Activated naive CD4-positive, alpha-beta T cell treated with anti-CD3 and anti-CD28 coated beads, Interleukin-2, amount 50 U/mL, for 72 hours (primary cell): Measurements from ENCODE around the gene C2orf49. TPM values are rescaled to one million over a fixed set of nuclear protein-coding genes. Genes with fewer than 3 reads are reported as not detected.

ENCODE experiments used
- ATAC-seq, 2 donors: fragments of 150-1000 bp; cut with Tn5 transposase; 2 replicates each; pipeline ENCODE4 v1.10.0; 2021; ENCODE audit warnings: mild to moderate bottlenecking in 2 of 2, moderate library complexity in 2 of 2
- DNase-seq, 2 donors: peaks; one replicate each; pipeline ENCODE4 v3.0.0; 2021 to 2022; ENCODE audit warnings: low spot score in 2 of 2
- H3K27ac Mint-ChIP-seq, 2 donors: one replicate each; pipeline ENCODE4 v1.8.0; 2022; ENCODE audit warnings: mild to moderate bottlenecking in 2 of 2, mixed read lengths in 2 of 2
- H3K36me3 Mint-ChIP-seq, 2 donors: one replicate each; pipeline ENCODE4 v1.8.0; 2022; ENCODE audit warnings: mixed read lengths in 2 of 2
- H3K9me3 Mint-ChIP-seq, 2 donors: one replicate each; pipeline ENCODE4 v1.8.0; 2022; ENCODE audit warnings: mixed read lengths in 2 of 2
- total RNA-seq, 2 donors: library from RNA; stranded (reverse); gene quantifications; one replicate each; pipeline ENCODE4 v1.2.3, GENCODE V29; 2022

The C2orf49 gene
- 10 to 100 TPM; 24.1 to 25.0 TPM for total RNA-seq

DNA sequence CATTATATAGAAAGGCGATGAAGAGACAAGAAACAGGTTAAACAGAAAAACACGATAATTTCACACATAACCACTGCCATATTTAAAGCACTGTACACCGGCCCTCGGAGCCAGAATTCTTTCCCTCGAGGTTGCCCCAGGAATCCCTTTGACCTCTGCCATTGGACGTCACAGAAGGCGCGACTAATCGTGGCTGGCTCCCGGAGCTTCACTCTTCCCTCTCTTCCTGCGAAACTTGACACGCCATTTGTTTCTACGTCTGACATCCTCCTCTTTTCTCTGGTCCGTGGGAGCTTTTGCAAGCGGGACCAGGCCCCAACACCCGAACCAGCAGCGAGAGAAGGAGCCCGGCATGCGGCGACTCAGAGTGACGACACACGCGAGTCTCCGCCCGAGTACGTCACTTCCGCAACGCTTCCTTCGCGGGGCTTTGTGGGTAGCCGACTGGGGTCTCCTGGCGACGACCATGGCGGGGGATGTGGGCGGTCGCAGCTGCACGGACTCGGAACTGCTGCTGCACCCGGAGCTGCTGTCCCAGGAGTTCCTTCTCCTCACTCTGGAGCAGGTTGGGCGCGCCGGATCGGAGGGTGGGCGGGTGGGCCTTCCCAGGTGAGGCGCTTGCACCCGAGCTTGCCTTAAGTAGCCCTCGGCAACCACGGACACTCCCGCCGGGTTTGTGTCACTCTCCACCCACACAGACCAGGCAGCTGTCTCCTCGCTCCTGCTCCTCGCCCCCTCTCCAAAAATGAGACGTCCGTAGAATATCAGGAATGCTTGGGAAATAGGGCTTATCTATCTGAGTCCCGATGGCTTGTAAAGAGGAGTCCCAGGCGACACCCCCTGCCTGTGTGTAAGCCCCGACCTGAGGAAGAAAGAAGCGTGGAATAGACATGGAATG lies at the start of gene C2orf49:
Gene C2orf49, plus strand, starts transcription at position 419 of the 898 bp plus-strand sequence. Its CDS starts 48 bp downstream, at position 467.
- H3K36me3 Mint-ChIP-seq: peaks cover 5 to 15% of the 10 kb centered on the region in 2 donors
- H3K9me3 Mint-ChIP-seq: no peaks in the 10 kb centered on the region
- peak; percentile 95 to 98 for ATAC-seq
- peak within 1 kb of the TSS; percentile 92 to 100 for H3K27ac Mint-ChIP-seq
- peak; percentile 80 to 90 for DNase-seq

DNA sequence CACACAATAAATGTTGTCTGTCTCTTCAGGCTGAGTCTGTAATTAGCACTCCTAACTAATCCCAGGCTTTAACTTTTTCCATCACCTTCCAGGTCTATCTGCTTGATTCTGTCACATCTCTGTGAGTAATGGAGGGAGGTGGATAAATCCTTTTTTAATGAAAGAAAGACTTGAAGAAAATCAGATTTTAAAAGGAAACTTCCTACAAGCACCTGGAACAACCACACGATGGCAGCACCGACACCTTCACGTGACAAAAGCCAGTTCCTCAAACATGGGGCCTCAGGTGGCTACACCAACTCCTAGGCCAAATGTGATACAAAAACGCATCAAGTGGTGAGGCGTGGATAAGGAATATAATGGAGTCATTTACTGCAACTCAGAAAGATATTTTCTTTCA lies 49.6 kb upstream of the C2orf49 start:
- Mint-ChIP-seq H3K36me3 (peaks cover 14 to 27% of the 10 kb centered on the region in 2 donors), H3K27ac (peak overlapping the region in 1 of 2 donors; percentile 25), H3K9me3 (no peaks in the 10 kb centered on the region)
- ATAC-seq (no peak), DNase-seq (peak in 1 of 2 donors; percentile 15)

DNA sequence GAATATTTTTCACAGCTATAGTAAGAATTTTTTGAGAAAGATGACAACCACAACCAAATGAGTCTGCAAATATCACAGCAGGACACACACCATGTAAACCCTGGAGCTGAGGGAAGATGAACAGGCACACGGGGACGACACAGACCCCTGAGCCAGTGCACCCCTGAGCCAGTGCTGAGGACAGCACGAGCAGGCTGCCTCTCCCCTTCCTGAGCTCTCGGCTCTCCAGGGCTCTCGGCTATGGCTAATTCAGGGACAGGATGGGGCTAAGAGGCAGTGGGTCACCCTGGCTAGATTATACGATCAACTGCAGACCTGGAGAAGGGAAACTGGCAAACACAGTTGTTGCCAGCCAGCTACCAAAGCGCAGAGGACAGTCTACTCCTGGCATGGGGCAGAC lies 49.2 kb upstream of the C2orf49 start:
- Mint-ChIP-seq H3K9me3 (no peaks in the 10 kb centered on the region), H3K27ac (peak overlapping the region in 1 of 2 donors; percentile 25), H3K36me3 (peaks cover 14 to 27% of the 10 kb centered on the region in 2 donors)
- ATAC-seq (no peak), DNase-seq (no peak)

- Mint-ChIP-seq H3K27ac (peak overlapping the region in 1 of 2 donors; percentile 65), H3K9me3 (no peaks in the 10 kb centered on the region), H3K36me3 (peaks cover 6 to 21% of the 10 kb centered on the region in 2 donors)
- DNase-seq (no peak), ATAC-seq (peak in 1 of 2 donors; percentile 18)
Measured at GRCh38 chr2:105290981-105291660, 46.2 kb upstream of the C2orf49 start.

DNA sequence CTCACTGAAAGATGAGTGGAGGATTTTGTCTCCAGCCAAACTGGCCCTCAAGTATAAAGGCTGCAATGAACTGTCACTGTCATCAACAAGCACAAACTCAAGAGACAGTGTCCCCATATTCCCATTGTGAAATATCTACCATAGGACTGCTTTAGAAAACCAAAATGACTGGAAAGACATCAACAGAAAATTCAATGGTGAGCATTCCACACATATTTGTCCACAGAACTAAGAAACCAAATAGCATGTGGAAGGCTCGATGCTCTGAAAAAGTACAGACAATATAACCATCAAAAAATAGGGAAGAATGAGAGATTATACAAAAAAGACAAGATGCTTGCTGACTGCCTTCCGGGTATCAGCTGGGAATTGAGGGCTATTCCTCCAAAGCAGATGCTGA lies 45.4 kb upstream of the C2orf49 start:
- ATAC-seq (no peak), DNase-seq (no peak)
- Mint-ChIP-seq H3K9me3 (no peaks in the 10 kb centered on the region), H3K27ac (peak overlapping the region in 1 of 2 donors; percentile 69), H3K36me3 (peaks cover 8 to 23% of the 10 kb centered on the region in 2 donors)

DNA sequence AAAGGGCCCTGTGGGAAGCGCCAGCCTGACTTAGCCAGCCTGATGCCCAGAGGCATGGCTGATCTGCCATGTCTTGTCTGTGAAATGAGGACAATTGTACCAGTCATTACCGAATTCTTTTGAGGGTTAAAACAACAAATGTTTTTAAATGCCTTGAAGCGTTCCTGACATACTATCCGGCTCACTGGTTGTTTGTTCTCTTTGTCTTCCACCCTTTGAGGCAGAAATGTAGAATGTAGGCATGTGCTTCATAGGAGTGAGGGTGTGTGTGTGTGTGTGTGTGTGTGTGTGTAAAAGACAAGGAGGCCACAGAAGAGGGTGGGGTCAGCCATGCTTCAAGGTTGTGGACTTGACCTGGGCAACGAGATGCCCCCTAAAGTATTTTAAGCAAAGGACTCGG lies 43.3 kb upstream of the C2orf49 start:
- ATAC-seq: no peak
- DNase-seq: no peak
- Mint-ChIP-seq H3K27ac (no peak overlapping the region), H3K36me3 (peaks cover 17 to 29% of the 10 kb centered on the region in 2 donors), H3K9me3 (no peaks in the 10 kb centered on the region)

DNA sequence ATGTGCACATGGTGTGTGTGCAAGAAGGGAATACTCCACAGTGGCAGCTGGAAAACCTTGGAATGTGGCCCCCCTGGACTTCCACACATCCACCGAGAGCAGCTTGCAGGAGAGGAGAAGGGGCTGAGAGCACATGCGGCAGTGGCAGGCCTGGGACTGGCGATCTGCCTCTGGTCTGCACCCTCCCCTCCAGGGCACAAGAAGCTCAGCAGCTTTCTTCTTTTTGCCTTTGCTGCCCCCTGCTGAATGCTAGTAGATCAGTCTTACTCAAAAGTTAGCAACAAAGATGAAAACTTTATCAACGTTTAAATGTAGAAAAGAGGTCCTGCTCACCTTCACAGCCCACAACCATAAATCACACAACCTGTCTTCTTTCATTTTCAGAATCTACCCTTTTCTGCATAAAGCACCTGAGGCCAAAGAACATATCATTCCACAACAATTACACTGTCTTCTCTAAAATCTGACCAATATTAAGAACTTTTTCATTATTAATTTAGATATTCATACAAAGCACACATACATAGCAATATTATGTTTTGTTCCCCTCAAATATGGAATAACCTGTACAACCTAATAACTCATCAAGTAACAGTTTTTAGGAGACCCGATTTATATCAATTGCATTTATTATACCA lies 42.4 kb upstream of the C2orf49 start:
- ATAC-seq (peak in 1 of 2 donors; percentile 40), DNase-seq (peak in 1 of 2 donors; percentile 46)
- Mint-ChIP-seq H3K9me3 (no peaks in the 10 kb centered on the region), H3K27ac (no peak overlapping the region), H3K36me3 (peaks cover 17 to 29% of the 10 kb centered on the region in 2 donors)

DNA sequence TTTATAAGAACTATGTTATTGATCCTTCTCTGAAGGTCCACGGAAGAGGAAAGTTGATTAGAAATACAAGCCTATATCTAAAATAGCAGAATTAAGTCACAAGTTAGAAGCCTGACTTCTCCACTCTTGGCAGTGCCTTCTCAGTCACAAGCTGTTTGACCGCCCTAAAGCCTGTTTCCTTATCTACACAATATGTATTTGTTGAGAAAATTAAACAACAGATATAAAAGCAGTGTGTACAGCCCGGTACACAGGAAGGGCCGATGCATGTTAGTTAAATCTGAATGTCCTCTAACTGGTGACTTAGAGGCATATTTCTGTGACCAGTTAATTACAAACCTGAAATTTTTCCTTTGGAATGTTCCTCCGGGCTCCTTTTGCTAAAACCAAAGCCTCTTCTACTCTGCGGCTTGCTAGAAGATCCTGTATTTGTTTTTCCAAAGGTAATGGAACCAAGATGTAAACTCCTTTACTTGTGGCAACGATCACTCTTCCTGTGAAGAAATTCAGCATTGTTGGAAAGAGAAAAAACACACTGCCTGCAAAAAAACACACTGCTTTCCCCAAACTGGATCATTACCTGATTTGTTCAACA lies 41.2 kb upstream of the C2orf49 start:
- Mint-ChIP-seq H3K27ac (peak overlapping the region in 1 of 2 donors; percentile 17), H3K36me3 (peaks cover 17 to 26% of the 10 kb centered on the region in 2 donors), H3K9me3 (no peaks in the 10 kb centered on the region)
- no peak for ATAC-seq
- no peak for DNase-seq

DNA sequence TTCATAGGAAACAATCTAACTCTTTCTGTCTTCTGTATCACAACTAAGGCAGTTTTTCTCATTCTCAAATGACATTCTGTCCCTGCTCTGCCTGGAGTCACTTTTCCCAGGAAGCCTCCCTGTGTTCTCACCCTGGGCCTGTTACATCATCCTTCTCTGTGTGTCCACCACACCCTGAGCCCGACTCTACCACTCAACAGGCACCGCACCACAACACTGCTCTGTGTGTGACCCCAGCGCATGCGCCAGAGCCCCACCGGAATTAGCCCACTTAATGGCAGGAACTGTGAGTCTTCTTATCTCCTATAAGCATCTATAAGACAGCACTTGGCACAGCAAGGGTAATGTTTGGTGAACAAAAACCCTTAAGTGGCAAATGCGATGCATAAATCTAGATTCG lies 40.1 kb upstream of the C2orf49 start:
- Mint-ChIP-seq H3K27ac (peak overlapping the region in 1 of 2 donors; percentile 17), H3K9me3 (no peaks in the 10 kb centered on the region), H3K36me3 (peaks cover 17 to 21% of the 10 kb centered on the region in 2 donors)
- DNase-seq (no peak), ATAC-seq (no peak)

GRCh38 chr2:105298017-105298416 lies 39.3 kb upstream of the C2orf49 start:
- Mint-ChIP-seq H3K9me3 (no peaks in the 10 kb centered on the region), H3K27ac (peak overlapping the region in 1 of 2 donors; percentile 9), H3K36me3 (peaks cover 17 to 21% of the 10 kb centered on the region in 2 donors)
- no peak for ATAC-seq
- DNase-seq: no peak

GRCh38 chr2:105299290-105299689 lies 38.0 kb upstream of the C2orf49 start:
- Mint-ChIP-seq H3K9me3 (no peaks in the 10 kb centered on the region), H3K27ac (no peak overlapping the region), H3K36me3 (peaks cover 16 to 17% of the 10 kb centered on the region in 2 donors)
- ATAC-seq: no peak
- no peak for DNase-seq

DNA sequence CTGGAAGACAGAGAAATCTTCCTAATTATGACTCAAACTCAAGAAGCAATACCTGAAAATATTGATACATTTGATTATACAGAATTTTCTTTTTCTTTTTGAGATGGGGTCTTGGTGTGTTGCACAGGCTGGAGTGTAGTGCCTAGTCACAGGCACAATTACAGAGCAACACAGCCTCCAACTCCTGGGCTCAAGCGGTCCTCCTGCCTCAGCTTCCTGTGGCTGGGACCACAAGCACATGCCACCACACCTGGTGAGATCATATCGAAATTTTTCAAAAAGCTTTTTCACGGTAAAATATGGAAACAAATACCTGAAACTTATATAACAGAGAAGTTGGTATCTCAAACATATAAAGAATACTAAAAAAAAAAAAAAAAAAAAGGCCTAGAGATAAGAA lies 35.7 kb upstream of the C2orf49 start:
- ATAC-seq: peak in 1 of 2 donors; percentile 40
- H3K27ac Mint-ChIP-seq: no peak overlapping the region

GRCh38 chr2:105307146-105307545 lies 30.2 kb upstream of the C2orf49 start:
- H3K9me3 Mint-ChIP-seq: no peaks in the 10 kb centered on the region
- no peak for ATAC-seq
- no peak for DNase-seq
- H3K36me3 Mint-ChIP-seq: peaks cover 0 to 8% of the 10 kb centered on the region in 2 donors
- H3K27ac Mint-ChIP-seq: no peak overlapping the region

More for the DNA sequence above, 35.7 kb upstream of the C2orf49 start:
- Mint-ChIP-seq H3K9me3 (no peaks in the 10 kb centered on the region), H3K36me3 (peaks cover 14 to 17% of the 10 kb centered on the region in 2 donors)
- DNase-seq: no peak

- ATAC-seq: no peak
- Mint-ChIP-seq H3K9me3 (no peaks in the 10 kb centered on the region), H3K27ac (no peak overlapping the region), H3K36me3 (peaks cover 0 to 8% of the 10 kb centered on the region in 2 donors)
- no peak for DNase-seq
Measured at GRCh38 chr2:105307550-105307949, 29.8 kb upstream of the C2orf49 start.

DNA sequence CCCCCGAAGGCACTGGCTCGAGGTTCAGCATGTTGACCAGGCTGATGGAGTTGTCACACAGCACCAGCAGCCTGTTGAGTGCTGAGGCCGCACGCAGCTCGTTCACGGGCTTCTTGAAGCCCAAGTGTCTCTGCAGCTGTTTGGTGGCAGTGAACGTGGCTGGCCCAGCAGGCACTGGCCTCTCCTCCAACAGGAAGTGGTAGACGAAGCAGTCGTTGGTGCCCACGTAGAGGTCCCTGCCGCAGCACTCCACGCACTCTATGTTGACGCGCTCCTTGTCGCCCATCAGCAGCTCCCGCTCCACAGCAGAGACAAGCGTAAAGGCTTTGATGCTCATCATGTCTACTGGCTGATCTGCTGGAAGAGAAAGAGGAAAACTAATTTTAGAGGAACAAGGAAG lies 29.4 kb upstream of the C2orf49 start:
- no peak for ATAC-seq
- Mint-ChIP-seq H3K9me3 (no peaks in the 10 kb centered on the region), H3K36me3 (peaks cover 0 to 8% of the 10 kb centered on the region in 2 donors), H3K27ac (no peak overlapping the region)
- no peak for DNase-seq

GRCh38 chr2:105308382-105309146 lies 28.8 kb upstream of the C2orf49 start:
- ATAC-seq (no peak), DNase-seq (no peak)
- H3K9me3 Mint-ChIP-seq: no peaks in the 10 kb centered on the region
- peak overlapping the region in 1 of 2 donors; percentile 81 for H3K27ac Mint-ChIP-seq
- peaks cover 0 to 8% of the 10 kb centered on the region in 2 donors for H3K36me3 Mint-ChIP-seq
